Naive thymus-derived CD8-positive, alpha-beta T cell (primary cell): ENCODE data around the gene RNU1-1. TPM values are rescaled to one million over a fixed set of nuclear protein-coding genes. Genes with fewer than 3 reads are reported as not detected.
"Not testable (repeated sequence)": the region's sequence is repeated elsewhere in the genome, so short reads cannot be mapped to it uniquely, and the experiment has no call there.

Experiments
- ATAC-seq, 2 donors: fragments of 150-1000 bp; cut with Tn5 transposase in 1 of 2; sonication (Bioruptor Pico), chemical (Tn5 transposase) in 1 of 2; 1 replicate in 1 of 2; 2 replicates in 1 of 2; pipeline ENCODE4 v1.10.0; 2021; ENCODE audit warnings: mild to moderate bottlenecking in 2 of 2, moderate library complexity in 2 of 2
- POLR2A ChIA-PET: fragments of 350-600 bp; sonication (Branson Sonifier 250); formaldehyde crosslinking; loops from one replicate; lab custom pipeline; 2021; ENCODE audit warnings: antibody characterized with exemption; lab: Charles Lee
- DNase-seq, 10 donors: peaks; one replicate each; pipeline versions ENCODE4 v3.0.0 to v3.0.0-alpha.2; 2020 to 2022
- H3K27ac Mint-ChIP-seq, 10 donors: one replicate each; pipeline ENCODE4 v1.8.0; 2020 to 2022; ENCODE audit warnings: mild to moderate bottlenecking in 10 of 10, mixed read lengths in 10 of 10, moderate library complexity in 4 of 10, inconsistent platforms in 1 of 10
- H3K27me3 Mint-ChIP-seq, 5 donors: one replicate each; pipeline ENCODE4 v1.8.0; 2021 to 2022; ENCODE audit warnings: mixed read lengths in 5 of 5
- H3K36me3 Mint-ChIP-seq, 3 donors: one replicate each; pipeline ENCODE4 v1.8.0; 2020 to 2022; ENCODE audit warnings: mixed read lengths in 3 of 3, mild to moderate bottlenecking in 2 of 3, inconsistent platforms in 1 of 3
- H3K4me1 Mint-ChIP-seq, 4 donors: one replicate each; pipeline ENCODE4 v1.8.0; 2021 to 2022; ENCODE audit warnings: mixed read lengths in 4 of 4
- H3K4me3 Mint-ChIP-seq, 10 donors: one replicate each; pipeline ENCODE4 v1.8.0; 2020 to 2022; ENCODE audit warnings: mild to moderate bottlenecking in 10 of 10, mixed read lengths in 10 of 10, moderate library complexity in 6 of 10, inconsistent platforms in 1 of 10
- H3K9me3 Mint-ChIP-seq, 9 donors: one replicate each; pipeline ENCODE4 v1.8.0; 2020 to 2022; ENCODE audit warnings: mixed read lengths in 9 of 9, mild to moderate bottlenecking in 3 of 9, inconsistent platforms in 1 of 9, moderate library complexity in 1 of 9
- polyA plus RNA-seq, 3 donors: library from polyadenylated mRNA; unstranded; fragments of 300-500 nt; fragmentation: Illumina TruSeq; gene quantifications; one replicate each; pipeline ENCODE4 v1.2.3, GENCODE V29; 2021
- total RNA-seq, 8 experiments: library from RNA in 2 of 8; stranded (reverse) in 2 of 8; gene quantifications; one replicate each; pipeline ENCODE4 v1.2.3 and lab custom pipeline; 2021 to 2026

Gene RNU1-1
- total and polyA plus RNA-seq, 5 experiments from 2014 or later: 22.6 to 3,916 (median 3,449) TPM; not detected in 2

- ATAC-seq: no peak
- no peak overlapping the region for H3K4me3 Mint-ChIP-seq
- no peaks in the 10 kb centered on the region for H3K27me3 Mint-ChIP-seq
- no peaks in the 10 kb centered on the region for H3K9me3 Mint-ChIP-seq
- POLR2A ChIA-PET: no interaction called here
- H3K4me1 Mint-ChIP-seq: peaks cover 0 to 4% (median under 1%) of the 10 kb centered on the region in 4 donors
- peaks cover 0 to 48% (median 7%) of the 10 kb centered on the region in 3 donors for H3K36me3 Mint-ChIP-seq
- no peak for DNase-seq
- H3K27ac Mint-ChIP-seq: no peak overlapping the region
Measured at GRCh38 chr1:16484501-16484835, 29.6 kb downstream of the RNU1-1 start.

DNA sequence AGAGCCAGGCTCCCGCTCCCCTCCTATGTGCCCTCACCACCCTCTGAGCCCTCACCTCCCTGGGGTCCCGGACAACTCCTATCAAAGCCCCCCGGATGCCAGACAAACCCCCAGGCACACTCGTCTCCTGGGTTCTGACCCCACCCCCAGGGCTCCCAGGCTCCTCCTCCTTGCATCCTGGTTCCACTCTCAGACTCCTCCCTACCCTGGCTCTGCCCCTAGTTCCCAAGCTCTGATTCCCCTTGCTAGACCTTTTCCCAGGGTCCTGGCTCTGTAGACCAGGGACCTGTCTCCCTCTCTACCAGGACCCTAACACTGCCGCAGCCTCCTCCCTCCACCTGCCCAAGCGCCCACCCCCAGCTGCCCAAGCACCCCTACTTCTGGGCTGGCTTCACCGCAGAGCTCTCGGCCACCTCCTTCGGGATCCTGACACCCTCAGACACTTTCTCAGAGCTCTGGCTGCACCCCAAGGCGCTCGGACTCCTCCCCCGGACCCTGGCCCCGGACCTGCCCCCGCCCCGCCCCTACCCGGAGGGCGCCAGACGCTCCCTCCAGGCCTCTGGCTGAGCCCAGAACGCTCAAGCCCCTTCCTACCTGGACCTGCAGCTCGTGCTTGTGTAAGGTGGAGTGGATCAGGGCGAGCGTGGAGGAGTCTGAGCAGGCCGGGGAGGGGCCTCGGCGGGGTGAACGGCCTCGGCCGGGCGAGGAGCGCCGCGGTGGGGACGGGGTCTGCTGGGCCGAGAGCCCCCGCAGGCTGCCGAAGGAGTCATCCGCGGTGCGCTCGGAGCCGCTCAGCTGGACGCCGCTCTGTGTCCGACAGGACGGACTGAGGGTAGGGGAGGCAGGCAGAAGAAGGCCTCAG, 30.2 kb downstream of the RNU1-1 start:
- H3K4me1 Mint-ChIP-seq, H3K27me3 Mint-ChIP-seq, H3K9me3 Mint-ChIP-seq, H3K4me3 Mint-ChIP-seq, ATAC-seq, DNase-seq: not testable (repeated sequence)
- Mint-ChIP-seq H3K27ac (peak overlapping the region in 1 of 10 donors; percentile 29), H3K36me3 (peaks cover 0 to 47% (median 5%) of the 10 kb centered on the region in 3 donors)
- POLR2A ChIA-PET: interaction anchor here (0.6 kb wide), 1 partner anchor 20 kb away, joined by 4 read pairs; no protein-coding TSS in a partner anchor

DNA sequence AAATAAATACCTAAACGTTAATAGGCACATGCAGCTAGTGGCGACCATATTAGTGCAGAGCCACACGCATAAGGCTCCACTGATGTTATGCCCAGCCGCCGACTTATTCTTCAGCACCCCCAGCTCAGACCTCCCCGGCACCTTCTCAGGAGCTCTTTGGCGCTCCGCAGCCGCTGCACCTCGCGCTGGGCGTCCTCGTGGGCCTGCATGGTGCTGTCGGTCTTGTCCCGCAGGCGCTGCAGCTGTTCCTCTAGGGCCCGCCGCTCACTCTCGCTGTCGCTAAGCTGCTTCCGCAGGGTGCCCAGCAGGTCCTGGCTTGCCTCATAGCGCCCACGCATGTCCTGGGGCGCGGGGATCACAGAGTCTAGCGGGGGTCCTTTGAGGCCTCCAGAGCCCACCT, 30.9 kb downstream of the RNU1-1 start:
- H3K4me1 Mint-ChIP-seq, H3K27ac Mint-ChIP-seq, H3K27me3 Mint-ChIP-seq, ATAC-seq, H3K4me3 Mint-ChIP-seq, H3K9me3 Mint-ChIP-seq, DNase-seq, POLR2A ChIA-PET: not testable (repeated sequence)
- H3K36me3 Mint-ChIP-seq: peaks cover 0 to 48% (median 7%) of the 10 kb centered on the region in 3 donors

- no peak for DNase-seq
- ATAC-seq: no peak
- no peaks in the 10 kb centered on the region for H3K9me3 Mint-ChIP-seq
- H3K4me1 Mint-ChIP-seq: peaks cover 0 to 4% (median 2%) of the 10 kb centered on the region in 4 donors
- no peak overlapping the region for H3K27ac Mint-ChIP-seq
- POLR2A ChIA-PET: interaction anchor here (0.6 to 1.0 kb wide), 2 partner anchors 9 to 30 kb away, joined by 3 to 4 read pairs; no protein-coding TSS in a partner anchor
- peaks cover 0 to 61% (median 10%) of the 10 kb centered on the region in 3 donors for H3K36me3 Mint-ChIP-seq
- no peak overlapping the region for H3K4me3 Mint-ChIP-seq
- no peaks in the 10 kb centered on the region for H3K27me3 Mint-ChIP-seq
Measured at GRCh38 chr1:16478091-16478490, 36.0 kb downstream of the RNU1-1 start.

- H3K27ac Mint-ChIP-seq, ATAC-seq, H3K4me1 Mint-ChIP-seq, H3K27me3 Mint-ChIP-seq, H3K4me3 Mint-ChIP-seq, DNase-seq, H3K9me3 Mint-ChIP-seq: not testable (repeated sequence)
- H3K36me3 Mint-ChIP-seq: peaks cover 0 to 53% (median 10%) of the 10 kb centered on the region in 3 donors
- POLR2A ChIA-PET: interaction anchor here (1.2 kb wide), 1 partner anchor 38 kb away, joined by 4 read pairs; the partner anchor contains the start of gene RNU1-1
Measured at GRCh38 chr1:16475771-16476770, 38.0 kb downstream of the RNU1-1 start.

DNA sequence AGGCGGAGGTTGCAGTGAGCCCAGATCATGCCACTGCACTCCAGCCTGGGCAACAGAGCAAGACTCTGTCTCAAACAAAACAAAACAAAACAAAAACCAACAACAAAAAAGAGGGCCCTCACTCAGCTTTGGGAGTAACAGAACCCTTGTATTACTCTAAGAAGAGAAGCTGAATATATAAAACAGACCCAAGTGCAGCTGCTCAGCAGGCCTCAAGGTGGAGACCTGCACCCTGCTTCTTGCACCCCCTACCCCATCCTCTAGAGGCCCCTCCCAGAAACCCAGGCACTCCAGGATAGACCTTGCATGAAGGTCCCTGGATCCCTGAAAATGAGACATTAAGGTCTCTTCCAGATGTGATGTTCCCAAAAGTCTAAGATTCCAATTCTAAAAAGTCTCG, 39.2 kb downstream of the RNU1-1 start:
- H3K27ac Mint-ChIP-seq, H3K9me3 Mint-ChIP-seq, ATAC-seq, DNase-seq, H3K4me1 Mint-ChIP-seq, POLR2A ChIA-PET, H3K4me3 Mint-ChIP-seq, H3K27me3 Mint-ChIP-seq: not testable (repeated sequence)
- peaks cover 0 to 44% (median 10%) of the 10 kb centered on the region in 3 donors for H3K36me3 Mint-ChIP-seq

GRCh38 chr1:16474166-16474800, 39.8 kb downstream of the RNU1-1 start:
- ATAC-seq: no peak
- no peaks in the 10 kb centered on the region for H3K27me3 Mint-ChIP-seq
- DNase-seq: no peak
- H3K4me3 Mint-ChIP-seq: no peak overlapping the region
- peaks cover 0 to 8% (median under 1%) of the 10 kb centered on the region in 4 donors for H3K4me1 Mint-ChIP-seq
- H3K9me3 Mint-ChIP-seq: no peaks in the 10 kb centered on the region
- POLR2A ChIA-PET: no interaction called here
- peaks cover 0 to 43% (median 10%) of the 10 kb centered on the region in 3 donors for H3K36me3 Mint-ChIP-seq
- no peak overlapping the region for H3K27ac Mint-ChIP-seq

DNA sequence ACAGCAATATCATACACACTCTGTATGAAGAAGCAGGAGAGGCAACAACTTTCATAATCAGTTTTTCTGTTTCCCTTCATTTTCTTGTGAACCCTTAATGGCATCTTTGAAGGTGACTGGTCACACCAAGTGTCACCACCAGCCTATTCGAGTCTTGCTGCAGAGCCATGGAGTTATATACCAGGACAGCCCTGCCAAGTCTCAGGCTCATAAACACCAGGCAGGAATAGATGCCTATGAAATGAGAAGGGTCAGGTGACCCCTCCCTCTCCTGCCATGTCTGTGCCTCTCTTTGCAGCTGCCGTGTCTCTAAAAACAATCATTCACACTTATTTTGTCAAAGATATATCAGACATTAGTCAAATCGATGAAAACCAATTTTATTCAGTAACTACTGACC, 45.5 kb downstream of the RNU1-1 start:
- ATAC-seq: no peak
- peaks cover 0 to 9% (median 3%) of the 10 kb centered on the region in 4 donors for H3K4me1 Mint-ChIP-seq
- POLR2A ChIA-PET: interaction anchor here (1.0 kb wide), 1 partner anchor 10 kb away, joined by 3 read pairs; no protein-coding TSS in a partner anchor
- no peaks in the 10 kb centered on the region for H3K9me3 Mint-ChIP-seq
- peak overlapping the region in 2 of 10 donors; percentile 11 to 22 for H3K27ac Mint-ChIP-seq
- H3K4me3 Mint-ChIP-seq: no peak overlapping the region
- no peak for DNase-seq
- peaks cover 0 to 39% (median 8%) of the 10 kb centered on the region in 3 donors for H3K36me3 Mint-ChIP-seq
- H3K27me3 Mint-ChIP-seq: no peaks in the 10 kb centered on the region

DNA sequence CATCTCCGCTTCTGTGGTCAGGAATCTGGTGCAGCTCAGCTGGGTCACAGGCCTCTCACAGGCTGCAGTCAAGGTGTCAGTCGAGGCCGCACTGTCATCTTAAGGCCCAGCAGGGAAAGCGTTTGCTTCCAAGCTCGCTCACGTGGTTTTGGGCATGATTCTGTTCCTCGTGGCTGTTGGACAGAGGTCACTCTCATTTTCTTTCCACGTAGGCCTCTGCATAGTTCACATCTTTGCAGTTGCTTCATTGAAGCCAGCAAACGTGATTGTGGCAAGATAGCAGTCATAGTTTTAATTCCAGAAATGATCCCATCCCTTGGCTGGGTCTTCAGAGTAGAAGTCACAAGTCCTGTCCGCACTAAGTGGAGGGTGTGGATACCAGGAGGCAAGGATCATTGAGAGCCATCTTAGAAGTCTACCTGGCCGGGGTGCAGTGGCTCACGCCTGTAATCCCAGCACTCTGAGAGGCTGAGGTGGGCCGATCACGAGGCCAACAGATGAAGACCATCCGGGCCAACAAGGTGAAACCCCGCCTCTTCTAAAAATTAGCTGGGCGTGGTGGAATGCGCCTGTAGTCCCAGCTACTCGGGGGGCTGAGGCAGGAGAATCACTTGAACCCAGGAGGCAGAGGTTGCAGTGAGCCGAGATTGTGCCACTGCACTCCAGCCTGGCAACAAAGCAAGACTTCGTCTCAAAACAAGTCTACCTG, 49.0 kb downstream of the RNU1-1 start:
- DNase-seq (no peak), ATAC-seq (no peak)
- Mint-ChIP-seq H3K27ac (no peak overlapping the region), H3K9me3 (no peaks in the 10 kb centered on the region), H3K36me3 (peaks cover 4 to 47% (median 10%) of the 10 kb centered on the region in 3 donors), H3K4me1 (peaks cover 0 to 14% (median 6%) of the 10 kb centered on the region in 4 donors), H3K27me3 (no peaks in the 10 kb centered on the region), H3K4me3 (no peak overlapping the region)
- POLR2A ChIA-PET: interaction anchor here (0.7 to 1.2 kb wide), 3 partner anchors 24 to 611 kb away, joined by 3 read pairs; no protein-coding TSS in a partner anchor
